Gastrocnemius medialis (tissue), 4 donors: ENCODE data around the gene KCNK15.

Experiments used
- CTCF ChIP-seq, 5 experiments: fragments of 450-650 bp in 3 of 5; fragments of 200-600 bp in 2 of 5; sonication (generic) in 2 of 5; IDR thresholded peaks in 4 of 5; conservative IDR thresholded peaks in 1 of 5; 1 replicate in 4 of 5; 2 replicates in 1 of 5; pipeline ENCODE4 v1.5.1; 2016 to 2019; ENCODE audit warnings: antibody characterized with exemption in 5 of 5, mild to moderate bottlenecking in 3 of 5, moderate library complexity in 3 of 5
- POLR2A ChIP-seq, 2 donors: fragments of 450-650 bp; IDR thresholded peaks; one replicate each; pipeline ENCODE4 v1.6.1; 2017; ENCODE audit warnings: antibody characterized with exemption in 2 of 2, mild to moderate bottlenecking in 2 of 2, moderate library complexity in 2 of 2

GRCh38 chr20:44756956-44757355 lies 11.3 kb downstream of the KCNK15 start:
- TF ChIP-seq CTCF (IDR thresholded peaks at IDR 0.05 in 4 of 5, conservative IDR thresholded peaks at IDR 0.05 in 1 of 5) (no peak), POLR2A (IDR thresholded peaks at IDR 0.05) (no peak)
